IPS DF 6.9 (cell line): ENCODE measurements around the gene MAP10.

Experiments used
- DNase-seq: peaks from one replicate; pipeline ENCODE4 v3.0.0-alpha.2; 2013; ENCODE audit warnings: low read depth, low spot score
- H3K27ac ChIP-seq: one replicate; pipeline ENCODE4 v1.5.1; 2013; ENCODE audit warnings: low read length, control low read depth
- H3K27me3 ChIP-seq: 2 replicates; pipeline ENCODE4 v1.6.1; 2013; ENCODE audit warnings: mild to moderate bottlenecking, low read length; ENCODE audit not compliant: control insufficient read depth, insufficient read depth
- H3K36me3 ChIP-seq: 2 replicates; pipeline ENCODE4 v1.6.1; 2013; ENCODE audit warnings: low read length; ENCODE audit not compliant: control insufficient read depth, insufficient read depth
- H3K4me1 ChIP-seq: 2 replicates; pipeline ENCODE4 v1.6.1; 2013; ENCODE audit warnings: low read length; ENCODE audit not compliant: control insufficient read depth, insufficient read depth
- H3K4me3 ChIP-seq: 2 replicates; pipeline ENCODE4 v1.5.1; 2013; ENCODE audit warnings: mild to moderate bottlenecking, low read length
- H3K9me3 ChIP-seq: 2 replicates; pipeline ENCODE4 v1.6.1; 2013; ENCODE audit warnings: low read length, inconsistent platforms; ENCODE audit not compliant: control insufficient read depth, insufficient read depth
- WGBS: extraction: QIAGEN DNeasy Blood & Tissue Kit; methylation state at CpG from one replicate; pipeline ENCODE4 v1.1.7; 2013; ENCODE audit warnings: mixed read lengths, missing lambda C conversion rate; ENCODE audit not compliant: insufficient read length, insufficient coverage; 5-methylcytosine and 5-hydroxymethylcytosine counted together

The MAP10 gene

GRCh38 chr1:232853994-232854797 lies 49.0 kb downstream of the MAP10 start:
- no peaks in the 10 kb centered on the region for H3K4me1 ChIP-seq
- no peaks in the 10 kb centered on the region for H3K9me3 ChIP-seq
- H3K27me3 ChIP-seq, result no peaks in the 10 kb centered on the region
- no peak overlapping the region for H3K27ac ChIP-seq
- no peak overlapping the region for H3K4me3 ChIP-seq
- no peak for DNase-seq
- no peaks in the 10 kb centered on the region for H3K36me3 ChIP-seq
- no CpG with 5 or more reads among the region's 7 CpGs for WGBS

GRCh38 chr1:232854798-232855159 lies 49.6 kb downstream of the MAP10 start:
- Histone ChIP-seq H3K4me1 (no peaks in the 10 kb centered on the region), H3K36me3 (no peaks in the 10 kb centered on the region), H3K9me3 (no peaks in the 10 kb centered on the region), H3K4me3 (no peak overlapping the region), H3K27me3 (no peaks in the 10 kb centered on the region), H3K27ac (no peak overlapping the region)
- no peak for DNase-seq
- WGBS, result no CpG with 5 or more reads among the region's 2 CpGs

DNA sequence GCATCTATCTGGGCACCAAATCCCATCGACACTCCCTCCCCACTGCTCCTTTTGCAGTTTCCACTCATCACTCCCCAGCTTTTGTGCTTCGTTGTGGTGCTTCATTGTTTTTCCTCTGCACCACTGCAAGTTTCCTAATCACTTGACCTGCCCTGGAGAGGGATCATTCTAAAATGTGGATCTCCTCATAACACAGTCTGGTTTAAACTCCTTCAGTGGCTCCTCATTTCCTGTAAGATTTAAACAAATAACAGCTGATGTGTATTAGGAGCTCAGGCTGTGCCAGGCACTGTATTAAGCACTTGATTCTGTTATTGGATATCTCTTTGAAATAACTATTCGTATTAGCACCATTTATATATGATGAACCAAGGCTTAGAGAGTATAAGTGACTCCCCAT lies 51.3 kb downstream of the MAP10 start:
- no peaks in the 10 kb centered on the region for H3K36me3 ChIP-seq
- H3K9me3 ChIP-seq, result no peaks in the 10 kb centered on the region
- H3K27me3 ChIP-seq, result no peaks in the 10 kb centered on the region
- WGBS, result no CpG with 5 or more reads among the region's 3 CpGs
- H3K27ac ChIP-seq, result no peak overlapping the region
- H3K4me3 ChIP-seq, result no peak overlapping the region
- H3K4me1 ChIP-seq, result no peaks in the 10 kb centered on the region
- DNase-seq, result no peak
